Testis (tissue), 3 donors: ENCODE results near the gene PFKFB4. TPM values are rescaled to one million over a fixed set of nuclear protein-coding genes. Genes with fewer than 3 reads are reported as not detected.

ENCODE experiments used
- DNase-seq: peaks from one replicate; pipeline ENCODE4 v3.0.0-alpha.2; 2019
- H3K27ac ChIP-seq, 2 donors: fragments of 200-600 bp; sonication (generic); one replicate each; pipeline ENCODE4 v1.5.1; 2019
- H3K27me3 ChIP-seq: fragments of 200-600 bp; sonication (generic); one replicate; pipeline ENCODE4 v1.5.1; 2019
- H3K36me3 ChIP-seq: fragments of 200-600 bp; sonication (generic); one replicate; pipeline ENCODE4 v1.5.1; 2017; ENCODE audit warnings: low read depth; ENCODE audit errors: missing control alignments
- H3K4me1 ChIP-seq: fragments of 200-600 bp; sonication (generic); one replicate; pipeline ENCODE4 v1.5.1; 2019
- H3K4me3 ChIP-seq, 2 donors: fragments of 200-600 bp; sonication (generic); one replicate each; pipeline ENCODE4 v1.5.1; 2017 to 2019
- H3K9me3 ChIP-seq: fragments of 200-600 bp; sonication (generic); one replicate; pipeline ENCODE4 v1.5.1; 2017
- POLR2A ChIP-seq: fragments of 450-650 bp; IDR thresholded peaks from one replicate; pipeline ENCODE4 v1.6.1; 2017; ENCODE audit warnings: antibody characterized with exemption, mild to moderate bottlenecking, moderate library complexity
- WGBS, 2 donors: methylation state at CpG; one replicate each; pipeline ENCODE4 v1.1.5; 2018; 5-methylcytosine and 5-hydroxymethylcytosine counted together
- intact Hi-C: fragments of 100-400 bp; cut with DNase I; formaldehyde crosslinking; loops from one replicate; pipeline ENCODE4 v1.15.1; 2023; ENCODE audit warnings: low total_unique reads
- polyA plus RNA-seq: library from polyadenylated mRNA; stranded (reverse); fragments of 350-450 nt; fragmentation: Illumina TruSeq; extraction: RNeasy Lipid Tissue Mini Kit (QIAGEN cat#74804); gene quantifications from one replicate; pipeline ENCODE4 v1.2.3, GENCODE V29; 2014; ENCODE audit warnings: low read depth, low replicate concordance; ENCODE audit not compliant: insufficient read depth
- total RNA-seq, 2 donors: library from RNA; depleted of rRNA; stranded (reverse); fragments of >200 nt; gene quantifications; one replicate each; pipeline ENCODE4 v1.2.3, GENCODE V29; 2016
- TF ChIP-seq, protein P1 (sequence below), 3 experiments: fragments of 450-650 bp in 2 of 3; fragments of 200-600 bp in 1 of 3; sonication (generic) in 1 of 3; IDR thresholded peaks; one replicate each; pipeline ENCODE4 v1.5.1; 2016 to 2019; ENCODE audit warnings: antibody characterized with exemption in 3 of 3, mild to moderate bottlenecking in 2 of 3, moderate library complexity in 1 of 3

PFKFB4 gene
- total and polyA plus RNA-seq, 3 donors from 2014 or later: 57.3 to 136 (median 134) TPM

DNA sequence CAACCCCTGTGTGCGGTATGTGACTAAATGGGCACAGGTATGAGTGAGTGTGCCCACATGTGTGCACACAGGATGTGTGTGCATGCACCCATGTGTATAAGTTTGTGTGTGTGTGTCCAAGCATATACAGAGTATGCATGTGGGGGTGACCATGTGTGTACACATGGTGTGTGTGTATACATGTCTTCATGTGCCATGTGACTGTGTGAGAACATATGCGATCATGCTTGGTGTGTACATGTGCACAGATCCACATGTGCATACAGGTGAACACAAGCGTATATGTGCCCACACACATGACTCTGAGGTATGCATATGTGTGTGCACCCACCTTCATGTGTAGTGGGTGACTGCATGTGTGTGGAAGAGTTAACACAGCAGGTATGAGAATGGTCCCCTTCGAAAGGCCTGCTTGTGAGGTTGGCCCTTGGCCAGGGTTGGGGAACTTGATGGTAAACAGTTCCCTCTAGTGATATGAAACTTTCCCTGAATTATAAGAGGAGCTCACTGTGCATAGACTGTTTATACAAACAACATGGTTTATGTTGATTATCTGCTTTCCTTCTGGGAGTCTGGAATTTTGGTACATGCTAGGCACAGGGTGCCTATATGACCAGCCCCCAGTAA is 10.3 kb downstream of the PFKFB4 start:
- intact Hi-C loops: loop anchor here (5.0 kb wide), 1 partner anchor 89 kb away; no protein-coding TSS in a partner anchor
- 58 to 82% methylated on average over 4 of the region's 4 CpGs for WGBS, 2 donors
- H3K36me3 ChIP-seq: no peaks in the 10 kb centered on the region

DNA sequence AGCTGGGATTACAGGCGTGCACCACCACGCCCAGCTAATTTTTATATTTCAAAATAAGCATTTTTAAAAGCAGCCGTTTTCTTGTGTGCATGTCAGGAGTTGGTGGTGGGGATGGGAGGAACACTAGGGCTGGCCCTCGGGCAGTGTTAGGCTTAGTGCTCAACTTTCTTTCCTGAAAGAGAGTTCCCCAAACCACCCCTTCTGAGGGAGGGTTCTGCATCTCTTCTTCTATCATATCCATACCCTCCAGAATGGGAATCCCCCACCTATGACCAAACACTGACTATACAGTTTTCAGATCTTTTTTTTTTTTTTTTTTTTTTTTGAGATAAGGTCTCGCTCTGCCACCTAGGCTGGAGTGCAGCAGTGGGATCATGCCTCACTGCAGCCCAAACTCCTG is 12.5 kb downstream of the PFKFB4 start:
- no peaks in the 10 kb centered on the region for H3K4me1 ChIP-seq
- H3K27me3 ChIP-seq: no peaks in the 10 kb centered on the region
- no peak for TF ChIP-seq POLR2A
- TF ChIP-seq, protein P1, sequence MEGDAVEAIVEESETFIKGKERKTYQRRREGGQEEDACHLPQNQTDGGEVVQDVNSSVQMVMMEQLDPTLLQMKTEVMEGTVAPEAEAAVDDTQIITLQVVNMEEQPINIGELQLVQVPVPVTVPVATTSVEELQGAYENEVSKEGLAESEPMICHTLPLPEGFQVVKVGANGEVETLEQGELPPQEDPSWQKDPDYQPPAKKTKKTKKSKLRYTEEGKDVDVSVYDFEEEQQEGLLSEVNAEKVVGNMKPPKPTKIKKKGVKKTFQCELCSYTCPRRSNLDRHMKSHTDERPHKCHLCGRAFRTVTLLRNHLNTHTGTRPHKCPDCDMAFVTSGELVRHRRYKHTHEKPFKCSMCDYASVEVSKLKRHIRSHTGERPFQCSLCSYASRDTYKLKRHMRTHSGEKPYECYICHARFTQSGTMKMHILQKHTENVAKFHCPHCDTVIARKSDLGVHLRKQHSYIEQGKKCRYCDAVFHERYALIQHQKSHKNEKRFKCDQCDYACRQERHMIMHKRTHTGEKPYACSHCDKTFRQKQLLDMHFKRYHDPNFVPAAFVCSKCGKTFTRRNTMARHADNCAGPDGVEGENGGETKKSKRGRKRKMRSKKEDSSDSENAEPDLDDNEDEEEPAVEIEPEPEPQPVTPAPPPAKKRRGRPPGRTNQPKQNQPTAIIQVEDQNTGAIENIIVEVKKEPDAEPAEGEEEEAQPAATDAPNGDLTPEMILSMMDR (IDR thresholded peaks at IDR 0.05): no peak
- 92 to 93% methylated on average over 5 of the region's 5 CpGs for WGBS, 2 donors
- no peak overlapping the region for H3K4me3 ChIP-seq
- intact Hi-C loops: no loop called here
- no peak for DNase-seq
- H3K27ac ChIP-seq: no peak overlapping the region
- H3K9me3 ChIP-seq: no peaks in the 10 kb centered on the region
- H3K36me3 ChIP-seq: no peaks in the 10 kb centered on the region

More for the DNA sequence above, 10.3 kb downstream of the PFKFB4 start:
- Histone ChIP-seq H3K27ac (no peak overlapping the region), H3K4me1 (no peaks in the 10 kb centered on the region), H3K27me3 (no peaks in the 10 kb centered on the region), H3K9me3 (no peaks in the 10 kb centered on the region), H3K4me3 (no peak overlapping the region)
- TF ChIP-seq, protein P1 (IDR thresholded peaks at IDR 0.05): no peak
- no peak for TF ChIP-seq POLR2A
- no peak for DNase-seq

DNA sequence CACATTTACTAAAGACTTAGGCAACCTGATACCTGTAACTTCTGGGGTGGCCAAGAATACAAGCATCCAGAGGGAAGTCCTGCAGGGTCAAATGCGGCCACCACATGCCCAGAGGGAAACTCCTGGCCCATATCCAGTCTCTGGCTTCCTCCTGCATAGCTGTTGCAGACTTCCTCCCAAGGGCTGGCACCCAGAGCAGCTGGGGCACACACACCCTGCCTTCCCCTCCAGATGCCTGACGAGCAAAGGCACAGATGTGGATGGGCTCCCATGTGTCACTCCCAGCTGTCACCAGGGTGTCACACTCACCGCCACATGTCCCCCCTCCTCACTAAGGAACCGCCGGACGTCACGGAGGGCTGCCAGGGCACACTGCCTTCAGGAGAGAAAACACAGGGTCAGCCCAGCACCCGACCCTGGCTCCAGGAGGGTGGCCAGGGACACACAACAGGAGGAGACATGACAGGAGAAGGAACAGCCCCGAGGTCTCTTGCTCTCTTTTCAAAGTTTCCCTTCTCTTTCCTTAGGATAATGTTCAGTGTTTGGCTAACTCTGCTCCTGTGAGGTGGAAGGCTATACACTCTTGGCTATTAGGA is 13.2 kb downstream of the PFKFB4 start:
- intact Hi-C loops: no loop called here
- no peak for DNase-seq
- Histone ChIP-seq H3K4me3 (no peak overlapping the region), H3K27me3 (no peaks in the 10 kb centered on the region), H3K36me3 (no peaks in the 10 kb centered on the region), H3K4me1 (no peaks in the 10 kb centered on the region), H3K27ac (no peak overlapping the region), H3K9me3 (no peaks in the 10 kb centered on the region)
- WGBS, 2 donors: 82 to 87% methylated on average over 7 to 9 of the region's 9 CpGs
- TF ChIP-seq, protein P1 (IDR thresholded peaks at IDR 0.05): no peak
- no peak for TF ChIP-seq POLR2A

DNA sequence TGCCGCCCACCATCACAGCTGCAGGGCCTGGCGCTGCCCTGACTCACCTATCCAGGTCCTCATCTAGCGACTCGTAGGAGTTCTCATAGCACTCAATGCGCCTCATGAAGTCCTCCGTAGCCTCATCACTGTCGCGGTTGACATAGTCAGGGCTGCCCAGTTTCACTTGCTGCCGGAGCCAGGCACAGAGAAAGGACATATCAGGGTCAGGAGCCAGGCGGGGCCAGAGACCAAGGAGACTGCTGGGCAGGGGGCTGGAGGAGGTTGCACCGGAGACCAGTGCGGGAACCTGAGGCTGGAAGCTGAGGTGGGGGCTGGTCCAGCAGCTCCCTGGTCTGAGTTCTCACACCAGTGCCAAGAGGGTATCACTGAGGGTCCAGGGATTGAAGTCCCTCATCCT is 18.2 kb downstream of the PFKFB4 start:
- TF ChIP-seq, protein P1 (IDR thresholded peaks at IDR 0.05): no peak
- TF ChIP-seq POLR2A: no peak
- no peak for DNase-seq
- Histone ChIP-seq H3K9me3 (no peaks in the 10 kb centered on the region), H3K27me3 (no peaks in the 10 kb centered on the region), H3K27ac (no peak overlapping the region), H3K36me3 (no peaks in the 10 kb centered on the region), H3K4me3 (no peak overlapping the region), H3K4me1 (no peaks in the 10 kb centered on the region)
- 96% methylated on average over 10 to 12 of the region's 12 CpGs for WGBS, 2 donors
- intact Hi-C loops: no loop called here

DNA sequence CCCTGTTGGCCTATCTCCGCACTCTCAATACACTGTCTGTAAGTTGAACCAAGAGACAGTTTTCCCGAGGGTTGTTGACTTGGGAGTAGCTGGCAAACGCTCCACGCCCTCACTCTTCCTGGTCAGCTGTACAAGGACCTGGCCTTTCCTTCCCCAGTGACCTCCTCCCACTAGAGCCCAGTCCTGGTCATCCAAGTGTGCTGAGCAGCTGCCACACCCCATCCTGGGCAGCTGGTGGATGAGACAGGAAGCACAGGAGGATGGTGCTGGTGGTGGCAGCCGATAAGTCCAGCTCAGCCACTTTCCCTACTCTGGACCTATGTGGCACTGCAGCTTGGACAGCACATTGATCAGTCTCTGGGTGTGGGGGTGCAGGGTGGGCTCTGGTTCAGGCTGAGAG is 19.8 kb downstream of the PFKFB4 start:
- WGBS, 2 donors: 81 to 94% methylated on average over 4 to 5 of the region's 5 CpGs
- Histone ChIP-seq H3K27me3 (no peaks in the 10 kb centered on the region), H3K4me1 (no peaks in the 10 kb centered on the region), H3K27ac (no peak overlapping the region), H3K9me3 (no peaks in the 10 kb centered on the region), H3K36me3 (no peaks in the 10 kb centered on the region), H3K4me3 (no peak overlapping the region)
- intact Hi-C loops: no loop called here
- DNase-seq: no peak
- no peak for TF ChIP-seq POLR2A
- TF ChIP-seq, protein P1 (IDR thresholded peaks at IDR 0.05): no peak
